Measurements from ENCODE around the gene UBA7. TPM values are rescaled to one million over a fixed set of nuclear protein-coding genes. Genes with fewer than 3 reads are reported as not detected.

The UBA7 gene
- total RNA-seq, 1 experiment from 2014 or later: 0.85 TPM

DNA sequence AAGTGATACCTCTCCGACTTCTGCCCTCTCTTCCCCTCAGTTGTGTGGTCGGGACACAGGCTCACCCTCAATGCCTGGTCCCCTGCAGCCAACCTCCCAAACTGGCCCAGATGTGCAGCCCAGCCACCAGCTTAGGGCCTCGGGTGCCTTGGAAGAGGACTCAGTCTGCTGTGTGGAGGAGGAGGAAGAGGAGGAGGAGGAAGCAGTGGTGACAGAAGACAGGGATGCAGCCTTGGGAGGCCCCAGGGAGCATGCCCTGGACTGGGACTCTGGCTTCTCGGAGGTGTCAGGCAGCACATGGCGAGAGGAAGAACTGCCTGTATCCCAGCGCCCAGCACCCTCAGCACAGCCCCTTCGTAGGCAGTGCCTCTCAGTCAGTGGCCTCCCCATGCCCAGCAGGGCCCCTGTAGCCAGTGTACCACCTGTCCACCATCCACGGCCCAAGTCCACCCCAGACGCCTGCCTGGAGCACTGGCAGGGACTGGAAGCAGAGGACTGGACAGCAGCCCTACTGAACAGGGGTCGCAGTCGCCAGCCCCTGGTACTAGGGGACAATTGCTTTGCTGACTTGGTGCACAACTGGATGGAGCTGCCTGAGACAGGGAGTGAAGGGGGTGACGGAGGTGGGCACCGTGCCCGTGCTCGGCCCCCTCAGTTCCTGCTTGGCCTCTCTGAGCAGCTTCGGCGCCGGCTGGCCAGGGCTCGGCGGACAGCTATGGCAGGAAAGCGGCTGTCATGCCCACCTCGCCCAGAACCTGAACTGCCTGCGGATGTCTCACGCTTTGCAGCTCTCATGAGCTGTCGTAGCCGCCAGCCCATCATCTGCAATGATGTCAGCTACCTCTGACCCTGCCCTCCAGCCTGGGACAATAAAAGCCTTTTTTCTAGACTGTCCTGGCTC is 9.4 kb downstream of the UBA7 start:
- H2AK5ac ChIP-seq (ENCODE audit: insufficient read length, low read length): no peak overlapping the region
- H4K91ac ChIP-seq (ENCODE audit: insufficient read length, low read depth, low read length): no peak overlapping the region
- no peak overlapping the region for H3K27ac Mint-ChIP-seq
- H3K18ac ChIP-seq (ENCODE audit: insufficient read length, low read depth, low read length): no peak overlapping the region
- no peak overlapping the region for H3K23ac ChIP-seq (ENCODE audit: insufficient read length, low read depth, low read length)
- H4K20me1 ChIP-seq (ENCODE audit: control insufficient read depth, insufficient read depth, insufficient read length): no peaks in the 10 kb centered on the region
- H3K4me1 Mint-ChIP-seq: peaks cover 31% of the 10 kb centered on the region in 2 experiments
- no CpG with 5 or more reads among the region's 26 CpGs for WGBS (ENCODE audit: extremely low coverage, insufficient read length, low lambda C conversion rate)
- H3K9me3 Mint-ChIP-seq: no peaks in the 10 kb centered on the region
- no peak overlapping the region for H3K27ac ChIP-seq (ENCODE audit: insufficient read length, low read depth, low read length)
- H2AFZ ChIP-seq (ENCODE audit: low read length): no peak overlapping the region
- H3K23me2 ChIP-seq (ENCODE audit: insufficient read length, low read depth, low read length, poor library complexity, severe bottlenecking): peaks cover 14% of the 10 kb centered on the region
- peaks cover 8% of the 10 kb centered on the region; the same call in 1 of the 2 replicates for H3K4me1 ChIP-seq (ENCODE audit: insufficient read depth, low read length)
- no peaks in the 10 kb centered on the region; the same call in 1 of the 2 replicates for H3K27me3 ChIP-seq (ENCODE audit: insufficient read depth, low read length)
- no peaks in the 10 kb centered on the region for H3K9me3 ChIP-seq (ENCODE audit: control insufficient read depth, low read depth, low read length)
- no peak overlapping the region for H3K56ac ChIP-seq (ENCODE audit: insufficient read length, low read depth, low read length)
- H2BK15ac ChIP-seq (ENCODE audit: low read depth, low read length): no peak overlapping the region
- no peak overlapping the region for H4K8ac ChIP-seq (replicated peaks; ENCODE audit: insufficient read length, low read depth, low read length)
- no peak overlapping the region for H2BK20ac ChIP-seq (ENCODE audit: low read depth, low read length, poor library complexity, severe bottlenecking)
- no peak overlapping the region for H4K5ac ChIP-seq (ENCODE audit: insufficient read length, low read depth, low read length)
- H3K4me3 Mint-ChIP-seq: peak overlapping the region; percentile 79 to 82; a peak in 4 of 5 replicates
- H2BK5ac ChIP-seq (ENCODE audit: insufficient read length, low read length): no peak overlapping the region
- no peak for DNase-seq
- no peak overlapping the region for H2BK120ac ChIP-seq (ENCODE audit: low read depth, low read length, poor library complexity, severe bottlenecking)
- H3T11ph ChIP-seq (ENCODE audit: low read length): no peak overlapping the region
- no peak for TF ChIP-seq CTCF (conservative IDR thresholded peaks at IDR 0.05)
- no peaks in the 10 kb centered on the region for H3K79me1 ChIP-seq (ENCODE audit: insufficient read depth, low read depth, low read length, poor library complexity, severe bottlenecking)
- peaks cover 45% of the 10 kb centered on the region for H3K27me3 Mint-ChIP-seq (ENCODE audit: low read depth)
- H3K4ac ChIP-seq (ENCODE audit: low read depth, low read length): no peak overlapping the region
- no peaks in the 10 kb centered on the region for H3K79me2 ChIP-seq (ENCODE audit: insufficient read depth, low read length)
- H3K14ac ChIP-seq (ENCODE audit: insufficient read depth, low read length): no peak overlapping the region; the same call in 1 of the 2 replicates
- no peak overlapping the region for H3K4me2 ChIP-seq (ENCODE audit: insufficient read depth, insufficient read length, low read length)
- H2BK12ac ChIP-seq (ENCODE audit: insufficient read length, low read depth, low read length): no peak overlapping the region
- H3K9ac ChIP-seq (ENCODE audit: extremely low read depth, insufficient read length, low read length): no peak overlapping the region
- no peaks in the 10 kb centered on the region for H3K36me3 Mint-ChIP-seq (ENCODE audit: insufficient read depth in 1 of 3, low read depth in 3 of 3)

Data from H9 (cell line).